GM18519 (cell line): ENCODE data around the gene NRG3.
"Not testable (repeated sequence)": the region's sequence is repeated elsewhere in the genome, so short reads cannot be mapped to it uniquely, and the experiment has no call there.

ENCODE experiments used
- ATAC-seq: cut with Tn5 transposase; IDR thresholded peaks from one replicate; pipeline ENCODE4 v1.9.1; 2021; ENCODE audit warnings: mild to moderate bottlenecking, moderate library complexity; ENCODE audit not compliant: unreplicated experiment, low FRiP score

Gene NRG3

DNA sequence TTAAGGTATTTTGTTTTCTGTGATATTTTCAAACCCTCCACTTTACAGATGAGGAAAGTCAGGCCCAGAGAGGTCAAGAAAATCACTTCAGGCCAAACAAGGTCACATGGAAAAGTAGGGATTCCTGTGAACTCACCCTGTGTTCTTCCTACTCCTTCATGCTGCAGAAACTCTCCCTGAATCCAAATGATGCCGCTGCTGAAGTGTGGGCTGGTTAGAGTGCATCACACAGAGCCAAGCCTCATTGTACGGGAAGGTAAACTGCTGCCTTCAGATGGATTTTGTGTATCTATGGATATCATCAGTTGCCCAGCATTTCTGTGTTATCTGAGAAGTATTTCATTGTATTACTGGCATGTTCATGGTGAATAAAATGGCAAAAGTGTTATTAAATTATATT is 75.4 kb downstream of the NRG3 start:
- ATAC-seq: no peak

DNA sequence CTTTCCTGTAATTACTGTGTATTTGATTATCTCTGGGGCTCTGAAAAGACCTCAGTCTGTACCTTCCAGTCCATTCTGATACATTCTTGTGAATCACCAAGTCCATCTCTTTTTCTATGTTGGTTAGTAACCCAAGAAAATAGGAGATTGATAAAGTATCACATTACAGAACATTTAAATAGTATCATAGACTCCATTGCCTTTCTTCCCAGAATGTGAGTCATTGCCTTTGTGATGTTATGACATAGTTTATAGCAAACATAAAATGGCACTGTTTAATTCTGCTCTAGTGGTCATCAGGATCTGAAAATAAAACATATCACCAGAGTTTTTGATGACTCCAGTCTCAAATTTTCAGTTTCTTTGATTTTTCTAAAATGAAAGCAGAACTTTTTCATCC is 78.4 kb downstream of the NRG3 start:
- ATAC-seq: no peak

DNA sequence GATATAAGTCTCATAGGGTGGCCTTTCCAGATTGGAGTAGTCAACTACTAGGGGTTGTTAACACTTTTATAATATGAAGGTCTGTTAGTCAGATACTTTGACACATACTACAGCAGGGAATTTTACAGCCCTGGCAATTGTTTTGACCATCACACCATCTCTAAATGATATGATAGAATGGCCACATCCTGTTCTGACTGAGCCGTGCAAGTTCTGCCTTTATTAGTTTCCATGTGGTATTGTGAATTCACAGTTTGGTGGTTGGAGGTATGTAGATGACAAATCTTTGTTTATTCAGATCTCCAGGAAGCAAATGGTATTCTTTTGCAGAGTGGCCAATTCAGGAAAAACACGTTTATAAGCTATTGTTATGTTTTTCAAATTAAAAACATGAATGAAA is 83.0 kb downstream of the NRG3 start:
- no peak for ATAC-seq

DNA sequence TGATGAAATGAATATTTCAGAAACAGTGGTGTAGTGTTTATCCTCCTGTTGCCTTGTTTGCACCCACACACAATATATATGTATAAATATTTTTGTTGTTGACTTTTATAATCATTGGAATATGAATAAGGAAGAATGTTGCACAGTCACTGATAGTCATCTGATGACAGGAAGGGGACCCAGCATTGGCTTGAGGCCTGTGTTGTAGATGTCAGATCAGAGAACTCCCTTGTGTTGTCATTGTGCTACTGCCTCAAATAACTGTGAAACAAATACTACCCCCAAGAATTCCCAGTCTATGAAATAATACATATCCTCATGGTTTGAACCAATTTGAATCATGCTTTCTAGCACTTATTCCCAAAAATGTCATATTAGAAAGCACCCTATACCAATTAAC is 84.0 kb downstream of the NRG3 start:
- no peak for ATAC-seq

DNA sequence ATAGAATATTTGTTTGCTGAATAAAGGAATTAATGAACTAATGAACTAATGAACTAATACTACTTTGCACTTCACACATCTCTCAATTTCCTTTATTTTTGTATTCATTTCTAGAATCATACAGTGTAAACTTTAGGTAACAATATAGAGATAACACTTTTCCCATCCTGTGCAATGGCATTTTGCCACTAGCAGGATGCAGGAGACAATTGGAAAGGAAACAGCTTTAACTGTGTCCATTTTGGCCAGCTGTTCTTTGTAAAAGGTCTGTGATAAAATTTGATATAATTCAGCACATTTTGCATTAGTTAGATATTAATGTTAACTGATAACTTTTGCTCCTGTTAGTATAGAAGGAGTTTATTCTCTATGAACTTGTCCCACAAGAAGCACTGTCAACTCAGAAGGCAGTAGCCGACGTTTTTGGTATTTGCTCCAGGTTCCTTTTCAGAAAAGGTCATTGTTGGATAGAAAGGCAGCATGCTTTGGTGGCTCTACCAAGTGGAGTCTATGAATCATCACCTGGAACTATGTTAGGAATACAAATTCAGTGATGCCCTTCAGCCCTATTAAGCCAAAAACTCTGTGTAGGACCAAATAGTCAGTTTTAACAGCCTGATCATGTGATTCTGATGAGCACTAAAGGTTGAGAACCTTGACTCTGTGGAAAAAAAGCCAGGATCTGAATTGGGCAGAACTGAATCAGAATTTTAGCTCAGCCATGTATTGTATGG is 86.6 kb downstream of the NRG3 start:
- no peak for ATAC-seq

DNA sequence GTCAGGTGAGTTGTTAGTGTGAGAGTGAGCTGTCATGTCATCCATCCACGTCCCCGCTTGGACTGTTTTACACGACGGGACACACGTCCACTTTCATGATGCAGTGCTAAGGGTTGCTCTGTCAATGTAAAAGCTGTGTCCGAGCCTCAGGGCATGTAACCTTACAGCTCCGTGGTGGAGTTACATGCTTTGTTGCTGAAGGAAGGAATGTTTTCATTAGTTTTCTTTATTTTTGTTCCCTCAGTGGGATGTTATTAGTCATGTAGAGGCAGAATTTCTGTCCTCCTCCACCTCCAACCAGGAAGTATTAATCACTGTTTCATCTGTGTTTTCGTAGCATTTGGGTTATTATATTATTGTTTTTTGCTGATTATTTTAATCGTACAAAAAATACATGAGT is 88.6 kb downstream of the NRG3 start:
- ATAC-seq: no peak

DNA sequence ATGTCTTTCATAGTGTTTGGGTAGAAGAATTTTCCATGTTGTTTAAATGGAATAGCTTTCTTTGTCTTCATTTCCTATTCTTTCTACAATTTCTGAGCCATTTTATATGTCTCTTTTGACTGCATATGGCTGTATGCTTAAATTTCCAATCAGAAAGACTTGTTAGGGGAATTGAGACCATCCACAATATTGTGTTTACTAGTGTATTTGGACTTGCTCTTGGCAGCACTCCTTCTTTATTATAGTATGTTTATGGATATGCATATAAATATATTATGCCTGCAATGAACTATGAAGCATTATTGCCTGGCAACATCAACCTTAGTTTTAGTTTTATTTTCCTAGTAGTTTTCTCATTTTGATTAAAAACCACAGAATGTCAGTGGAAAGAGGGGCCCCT is 92.7 kb downstream of the NRG3 start:
- ATAC-seq: no peak

DNA sequence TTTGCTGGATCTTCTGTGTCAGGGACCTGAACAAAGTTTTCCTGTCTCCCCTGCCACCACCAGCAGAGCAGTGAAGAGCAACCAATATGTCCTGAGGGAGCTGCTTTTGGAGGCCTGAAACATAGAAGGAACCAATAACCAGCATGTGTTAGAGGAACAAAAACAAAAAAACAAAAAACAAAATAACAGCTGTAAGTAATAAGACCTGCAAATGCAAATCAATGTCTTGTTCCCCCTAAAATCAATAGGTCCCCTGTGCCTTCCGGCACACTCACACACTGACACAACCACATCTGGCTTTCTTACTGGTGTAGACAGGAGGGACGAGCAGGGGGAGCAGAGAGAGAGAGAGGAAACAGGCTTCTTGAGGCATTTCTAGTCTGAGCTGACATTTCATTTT is 94.1 kb downstream of the NRG3 start:
- no peak for ATAC-seq

DNA sequence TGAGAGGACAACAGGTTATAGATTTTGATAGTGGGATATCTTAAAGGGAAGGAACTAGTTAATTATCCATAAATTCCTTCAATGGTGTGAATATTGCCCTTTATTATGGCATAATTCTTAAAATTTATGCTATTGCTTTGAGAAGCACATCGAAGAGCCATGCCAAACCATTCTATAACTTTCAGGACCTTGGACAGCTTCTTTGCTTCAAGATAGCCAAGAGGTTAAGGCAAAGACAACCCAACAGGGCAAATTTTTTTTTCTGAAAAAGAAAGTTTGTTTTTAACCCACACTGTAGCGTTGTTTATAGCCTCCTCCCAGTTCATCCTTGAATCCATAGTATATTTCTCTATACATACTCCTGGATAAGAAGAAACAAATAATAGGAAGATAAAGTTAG is 103.2 kb downstream of the NRG3 start:
- no peak for ATAC-seq

DNA sequence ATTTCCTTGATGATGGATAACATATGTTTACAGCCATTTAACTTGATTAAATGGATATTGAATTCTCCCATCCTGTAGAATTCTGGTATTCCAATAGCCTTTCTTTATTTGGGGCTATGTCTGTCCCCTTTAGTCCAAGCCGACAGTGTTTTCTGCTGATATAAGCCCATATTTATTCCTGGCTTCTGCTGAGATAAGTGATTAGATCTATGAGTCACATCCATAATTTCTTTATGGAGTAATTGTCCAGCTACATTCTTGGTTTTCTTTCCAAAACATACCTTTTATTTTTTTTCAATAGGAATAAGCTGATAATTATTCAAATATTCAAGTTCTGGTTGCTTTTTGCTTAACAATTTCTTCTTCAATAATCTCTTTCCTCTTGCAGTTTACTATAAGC is 106.7 kb downstream of the NRG3 start:
- ATAC-seq: no peak

DNA sequence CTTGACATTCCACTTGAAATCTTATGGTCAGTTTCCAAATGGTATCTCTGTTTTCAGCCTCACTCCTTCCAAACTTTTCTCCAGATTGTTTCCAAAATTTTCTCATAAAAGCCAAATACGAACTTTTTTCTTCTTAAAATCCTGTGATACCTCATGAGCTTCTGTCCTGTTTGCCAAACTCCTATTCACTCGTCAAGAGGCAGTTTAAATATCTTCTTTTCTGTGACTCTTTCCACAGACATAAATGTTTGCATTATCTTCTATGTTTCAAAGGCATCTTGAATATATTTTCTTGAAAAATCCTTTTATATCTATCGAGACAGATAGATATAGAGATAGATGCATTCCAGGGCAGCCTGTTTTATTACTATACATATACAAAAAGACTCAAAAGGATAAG is 109.4 kb downstream of the NRG3 start:
- no peak for ATAC-seq

DNA sequence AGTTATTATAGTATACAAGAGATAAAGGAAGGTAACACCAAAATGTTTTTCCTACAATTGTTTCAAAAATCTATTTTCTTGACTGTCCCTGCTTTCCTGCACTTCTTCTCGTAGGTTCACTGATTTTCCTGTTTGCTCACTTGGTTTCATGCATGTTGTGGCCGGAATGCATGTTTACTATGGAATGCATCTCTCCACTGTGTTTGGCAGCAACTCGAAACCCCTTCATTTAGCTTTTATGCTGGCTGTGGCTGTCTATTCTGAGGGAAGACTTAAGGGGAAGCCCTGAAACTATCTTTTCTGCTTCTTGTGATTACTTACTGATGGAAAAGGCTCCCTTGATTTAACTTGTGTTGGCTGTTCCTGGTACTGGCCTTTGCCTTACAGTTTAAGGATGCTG is 120.3 kb downstream of the NRG3 start:
- no peak for ATAC-seq

DNA sequence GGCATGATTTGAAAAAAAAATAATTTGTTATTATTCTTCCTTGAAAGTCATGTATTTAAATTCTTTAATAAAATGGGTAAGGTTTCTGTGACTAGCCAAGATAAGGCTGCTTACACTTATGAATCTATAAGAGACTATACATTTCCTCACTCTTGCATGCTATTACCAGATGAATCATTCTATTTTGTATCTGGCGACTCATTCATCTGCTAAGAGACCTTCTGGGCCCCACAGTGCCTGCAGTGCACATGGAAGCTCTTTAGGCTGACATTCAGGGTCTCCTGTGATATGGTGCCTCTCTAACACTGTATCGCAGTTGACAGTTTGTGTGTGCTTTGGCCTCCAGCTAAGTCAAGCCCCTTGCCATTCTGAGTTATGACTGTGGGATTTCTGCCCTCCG is 121.9 kb downstream of the NRG3 start:
- ATAC-seq: no peak

DNA sequence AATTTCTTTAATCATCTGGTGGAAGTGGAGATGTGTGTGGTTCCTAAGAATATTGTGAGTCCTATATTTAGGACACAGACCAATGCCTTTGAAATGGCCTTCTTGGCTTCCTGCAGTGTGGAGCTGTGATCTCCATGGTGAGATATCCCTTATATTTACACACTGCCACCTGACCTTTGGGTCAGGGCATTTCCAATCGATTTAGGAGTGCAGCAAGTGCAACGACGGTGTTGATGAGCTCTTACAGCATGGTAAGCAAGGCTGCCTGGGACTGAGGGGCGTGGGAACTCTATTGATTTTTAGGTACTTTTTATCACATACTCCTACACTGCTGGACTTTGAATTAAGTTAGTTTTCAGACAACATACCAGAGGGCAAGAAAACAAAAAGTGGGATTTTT is 146.0 kb downstream of the NRG3 start:
- ATAC-seq: no peak

DNA sequence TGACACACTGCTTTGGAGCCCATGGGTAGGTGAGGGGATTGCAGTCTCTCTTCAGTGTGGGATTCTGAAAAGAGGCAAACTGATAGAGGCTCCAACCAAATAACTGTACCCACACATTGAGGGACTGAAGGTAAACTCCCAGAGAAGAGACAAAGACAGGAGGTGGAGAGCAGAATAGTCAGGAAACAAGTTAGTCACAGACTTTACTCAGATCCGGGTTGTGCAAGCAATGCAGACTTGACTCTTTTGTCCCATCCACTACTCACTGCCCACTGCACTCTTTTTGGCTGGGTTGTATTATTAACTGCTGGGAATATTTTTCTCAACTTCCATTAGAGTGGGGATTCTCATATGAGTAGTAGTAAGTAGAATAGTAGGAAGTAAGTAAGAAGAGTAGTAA is 152.7 kb downstream of the NRG3 start:
- no peak for ATAC-seq

DNA sequence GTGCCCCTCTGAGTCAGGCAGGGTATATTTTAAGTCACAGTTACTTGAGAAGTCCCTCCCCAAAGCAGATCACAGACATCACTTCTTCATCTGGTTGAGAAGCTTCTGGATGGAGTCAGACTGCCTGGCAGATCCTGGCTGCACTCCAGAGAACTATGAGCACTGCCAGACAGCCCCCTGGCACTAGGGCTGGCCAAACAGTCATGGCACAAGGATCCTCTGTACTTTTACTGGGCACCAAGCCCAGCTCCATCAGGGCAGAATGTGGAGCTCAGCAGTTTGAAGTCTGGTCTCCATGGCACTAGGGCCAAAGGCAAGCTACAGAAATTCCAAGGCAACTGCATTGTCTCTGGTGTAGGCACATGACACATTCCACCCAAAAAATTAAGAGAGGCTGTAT is 162.1 kb downstream of the NRG3 start:
- ATAC-seq: no peak

DNA sequence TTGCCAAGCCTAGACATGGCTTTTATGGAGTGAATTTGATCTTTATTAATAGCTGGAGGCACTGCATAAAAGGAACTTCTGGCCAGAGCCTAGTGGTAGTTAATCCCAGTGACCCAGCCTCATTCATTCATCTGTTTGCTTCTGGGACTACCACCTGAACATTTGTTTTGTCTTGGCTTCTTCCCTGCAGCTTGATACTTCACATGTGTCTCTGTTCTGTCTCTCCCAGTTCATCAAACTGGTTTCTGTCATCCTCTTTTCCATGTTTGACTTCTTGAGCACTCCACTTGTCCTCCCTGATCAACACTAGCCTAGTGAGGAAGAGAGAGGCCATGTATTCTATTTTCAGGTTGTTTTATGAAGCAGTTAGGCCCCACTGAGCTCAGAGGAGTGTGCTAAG is 163.6 kb downstream of the NRG3 start:
- no peak for ATAC-seq

DNA sequence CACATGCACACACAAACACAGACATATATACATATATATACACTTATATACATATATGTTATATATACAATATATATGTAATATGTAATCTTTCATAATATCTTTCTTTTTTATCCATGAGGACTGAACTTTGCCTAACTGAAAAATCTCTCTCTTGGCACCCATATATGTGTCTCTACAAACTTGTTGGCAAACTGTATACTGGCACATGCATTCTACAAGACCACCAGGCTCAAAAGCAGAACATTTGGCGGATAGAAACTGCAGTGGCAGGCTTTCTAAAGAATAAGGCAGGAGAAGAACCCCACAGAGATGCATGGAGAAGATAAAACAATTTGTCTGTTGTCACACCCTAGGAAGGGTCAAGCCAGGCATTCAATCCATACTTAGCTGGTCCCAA is 165.3 kb downstream of the NRG3 start:
- ATAC-seq: no peak

DNA sequence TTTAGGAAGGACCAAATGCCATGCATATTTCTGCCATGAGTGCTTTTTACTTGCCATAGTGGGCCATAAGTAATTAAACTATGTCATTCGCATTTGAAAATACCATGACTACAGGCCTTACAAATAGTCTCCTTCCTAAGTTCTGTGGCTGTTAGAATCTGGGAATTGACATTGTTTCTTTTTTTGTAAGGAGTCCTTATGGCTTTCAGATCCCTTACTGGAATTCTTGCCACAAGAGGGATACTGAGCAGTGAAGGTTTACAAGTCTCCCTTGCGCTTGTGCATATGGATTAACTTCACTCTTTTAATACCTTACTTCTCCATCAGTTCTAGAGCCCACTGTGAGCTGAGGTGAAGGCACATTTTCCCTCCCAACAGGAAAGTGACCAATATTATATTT is 166.0 kb downstream of the NRG3 start:
- ATAC-seq: no peak

DNA sequence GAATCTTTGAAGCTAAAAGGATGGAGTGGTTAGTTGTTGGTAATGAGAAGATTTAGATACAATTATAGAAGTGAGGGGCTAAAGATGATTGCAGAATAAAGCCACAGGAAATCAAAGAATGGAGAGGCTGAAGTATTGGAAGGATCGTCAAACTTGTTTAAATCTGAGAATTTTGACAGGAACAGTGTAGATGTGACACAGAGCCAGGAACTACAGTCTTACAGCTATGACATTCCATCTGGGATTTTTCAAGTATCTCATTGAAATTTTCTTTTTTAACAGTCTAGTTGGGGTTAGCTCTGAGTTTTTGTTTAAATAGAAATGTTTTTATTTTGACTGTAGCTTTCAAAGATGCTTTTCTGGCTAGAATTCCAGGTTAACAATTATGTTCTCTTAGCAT is 181.4 kb downstream of the NRG3 start:
- no peak for ATAC-seq

DNA sequence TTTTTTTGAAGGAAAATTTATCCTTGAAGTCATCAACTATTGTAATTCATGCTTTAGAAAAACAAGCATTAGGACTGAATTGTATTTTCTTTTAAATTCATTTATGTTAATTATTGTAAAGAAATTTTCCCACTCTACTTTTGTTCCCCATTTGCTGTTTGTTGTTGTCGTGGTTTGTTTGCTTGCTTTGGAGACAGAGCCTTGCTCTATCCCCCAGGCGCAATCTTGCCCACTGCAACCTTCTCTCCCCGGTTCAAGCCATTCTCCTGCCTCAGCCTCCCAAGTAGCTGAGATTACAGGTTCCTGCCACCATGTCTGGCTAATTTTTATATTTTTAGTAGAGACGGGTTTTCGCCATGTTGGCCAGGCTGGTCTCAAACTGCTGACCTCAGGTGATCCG is 192.2 kb downstream of the NRG3 start:
- ATAC-seq: not testable (repeated sequence)

DNA sequence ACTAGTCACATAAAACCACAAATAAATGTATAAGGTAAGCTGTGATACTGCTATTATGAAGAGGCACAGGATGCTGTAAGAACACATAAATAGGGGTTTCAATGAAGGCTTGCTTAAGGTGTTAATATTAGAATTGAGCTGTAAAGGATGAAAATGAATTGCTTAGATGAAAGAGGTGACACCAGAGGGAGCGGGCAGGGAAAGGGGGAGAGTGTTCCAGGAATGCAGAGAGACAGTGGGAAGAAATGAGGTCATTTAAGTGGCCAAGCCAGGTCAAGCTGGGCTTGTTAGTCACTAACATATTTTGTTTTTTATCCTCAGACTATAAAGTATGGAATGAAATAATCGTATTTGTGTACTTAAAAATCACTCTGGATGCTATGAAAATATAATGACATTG is 193.5 kb downstream of the NRG3 start:
- ATAC-seq: no peak

DNA sequence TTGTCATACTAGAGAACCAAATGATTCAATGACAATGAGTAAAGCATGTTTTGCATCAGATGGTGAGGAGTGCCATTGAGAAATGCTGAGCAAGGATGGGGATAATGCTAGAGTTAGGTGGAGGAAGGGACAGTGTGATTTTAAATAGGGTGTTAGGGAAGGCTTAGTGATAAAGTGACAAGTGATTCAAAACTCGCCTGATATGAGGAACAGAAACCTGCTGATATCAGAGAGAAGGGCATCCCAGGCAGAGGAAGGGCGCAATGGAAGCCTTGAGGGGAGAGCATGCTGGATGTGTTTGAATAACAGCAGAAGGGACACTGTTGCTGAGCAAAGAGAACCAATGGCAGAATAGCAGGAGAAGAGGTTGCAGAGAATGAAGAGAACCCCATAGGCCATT is 196.2 kb downstream of the NRG3 start:
- no peak for ATAC-seq
